Upper lobe of right lung (tissue), 1 donor: ENCODE measurements around the gene COIL. TPM values are rescaled to one million over a fixed set of nuclear protein-coding genes. Genes with fewer than 3 reads are reported as not detected.

Experiments
- ATAC-seq: fragments of 200-7000 bp; cut with Tn5 transposase; one replicate; pipeline ENCODE4 v1.9.1; 2020; ENCODE audit warnings: mild to moderate bottlenecking, moderate library complexity
- DNase-seq: peaks from one replicate; pipeline ENCODE4 v3.0.0-alpha.2; 2020
- H3K27ac ChIP-seq: fragments of 200-600 bp; one replicate; pipeline ENCODE4 v1.8.0; 2022
- H3K27me3 ChIP-seq: fragments of 200-600 bp; one replicate; pipeline ENCODE4 v1.8.0; 2022; ENCODE audit warnings: mild to moderate bottlenecking
- H3K36me3 ChIP-seq: fragments of 200-600 bp; one replicate; pipeline ENCODE4 v1.8.0; 2022
- H3K4me1 ChIP-seq: fragments of 200-600 bp; one replicate; pipeline ENCODE4 v1.8.0; 2022
- H3K4me3 ChIP-seq: fragments of 200-600 bp; one replicate; pipeline ENCODE4 v1.8.0; 2022; ENCODE audit warnings: mild to moderate bottlenecking
- H3K9me3 ChIP-seq: fragments of 200-600 bp; one replicate; pipeline ENCODE4 v1.8.0; 2022
- intact Hi-C: fragments of 100-400 bp; cut with DNase I; formaldehyde crosslinking; loops from one replicate; pipeline ENCODE4 v1.11.0; 2022
- total RNA-seq: library from RNA; stranded (reverse); fragmentation: NEBNext Ultra II Directional; extraction: Animal tissue kit (Norgen Biotek cat#: 25700); gene quantifications from one replicate; pipeline ENCODE4 v1.2.1, GENCODE V29; 2021
- TF ChIP-seq, protein P1 (sequence below): fragments of 200-600 bp; IDR thresholded peaks from one replicate; pipeline ENCODE4 v1.8.0; 2022; ENCODE audit warnings: antibody characterized with exemption
- donor health status: DM: no; HTN: yes; CAD: no; lungs with severe emphysema.

COIL gene
- total RNA-seq, 1 donor from 2014 or later, result 13.3 TPM

DNA sequence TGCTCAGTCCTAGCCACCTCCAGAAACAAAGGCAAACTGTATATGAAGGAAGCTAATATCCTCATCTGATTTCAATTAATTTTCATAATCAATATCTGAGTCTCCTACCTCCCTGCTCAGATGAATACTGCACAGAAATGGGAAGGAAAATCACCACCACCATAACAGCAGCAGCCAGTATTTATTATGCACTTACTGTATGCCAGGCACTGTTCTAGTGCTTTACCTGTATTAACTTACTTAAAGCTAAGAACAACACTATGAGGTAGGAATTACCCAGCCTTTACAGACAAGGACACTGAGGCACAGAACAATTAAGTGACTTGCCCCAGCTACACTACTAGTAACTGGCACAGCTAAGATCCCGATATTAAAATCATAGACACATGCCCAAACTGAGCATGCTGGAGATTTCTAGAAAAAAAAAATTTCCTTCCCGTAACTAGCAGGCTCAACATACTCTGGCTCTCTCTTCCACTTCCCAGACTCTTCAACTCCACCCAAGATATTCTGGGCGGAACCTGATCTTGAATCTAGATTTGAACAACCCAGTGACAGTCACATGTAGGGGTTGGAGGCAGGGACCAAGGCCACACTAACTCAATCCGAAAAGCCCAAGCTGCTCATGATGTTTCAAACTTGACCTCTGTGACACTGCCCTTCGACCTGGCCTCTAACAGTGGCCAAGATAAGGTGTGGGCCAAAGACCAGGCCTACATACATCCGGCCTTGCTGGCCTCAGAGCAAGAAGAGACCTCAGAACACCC, 50.9 kb downstream of the COIL start:
- H3K4me1 ChIP-seq, result peaks cover 49% of the 10 kb centered on the region
- DNase-seq (peak; percentile 70), ATAC-seq (peak; percentile 58)

DNA sequence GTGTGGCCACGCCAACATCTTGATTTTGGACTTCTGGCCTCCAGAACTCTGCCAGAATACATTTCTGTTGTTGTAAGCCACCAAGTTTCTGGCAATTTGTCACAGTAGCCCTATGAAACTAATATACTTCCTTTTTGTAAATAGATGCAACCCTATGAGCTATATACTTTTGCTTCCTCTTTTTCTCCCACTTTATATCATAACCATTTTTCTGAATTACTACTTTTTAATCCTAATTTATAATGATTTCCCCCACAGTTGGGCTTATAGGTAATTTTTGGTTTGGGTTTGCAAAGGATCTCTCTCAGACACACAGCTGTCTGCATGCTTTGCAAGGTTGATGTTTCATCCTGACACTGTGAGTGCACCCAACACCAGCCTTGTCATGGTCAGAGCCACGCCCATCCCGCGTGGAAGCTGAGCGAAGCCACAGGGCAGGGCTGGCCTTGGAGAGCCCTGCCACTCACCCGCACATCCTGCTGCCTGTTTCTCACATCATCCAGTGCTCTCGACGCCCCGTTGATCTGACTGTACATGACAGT, 52.8 kb downstream of the COIL start:
- ATAC-seq (peak; percentile 77), DNase-seq (peak; percentile 83)
- peaks cover 45% of the 10 kb centered on the region for H3K4me1 ChIP-seq
- no peaks in the 10 kb centered on the region for H3K9me3 ChIP-seq
- TF ChIP-seq, protein P1, sequence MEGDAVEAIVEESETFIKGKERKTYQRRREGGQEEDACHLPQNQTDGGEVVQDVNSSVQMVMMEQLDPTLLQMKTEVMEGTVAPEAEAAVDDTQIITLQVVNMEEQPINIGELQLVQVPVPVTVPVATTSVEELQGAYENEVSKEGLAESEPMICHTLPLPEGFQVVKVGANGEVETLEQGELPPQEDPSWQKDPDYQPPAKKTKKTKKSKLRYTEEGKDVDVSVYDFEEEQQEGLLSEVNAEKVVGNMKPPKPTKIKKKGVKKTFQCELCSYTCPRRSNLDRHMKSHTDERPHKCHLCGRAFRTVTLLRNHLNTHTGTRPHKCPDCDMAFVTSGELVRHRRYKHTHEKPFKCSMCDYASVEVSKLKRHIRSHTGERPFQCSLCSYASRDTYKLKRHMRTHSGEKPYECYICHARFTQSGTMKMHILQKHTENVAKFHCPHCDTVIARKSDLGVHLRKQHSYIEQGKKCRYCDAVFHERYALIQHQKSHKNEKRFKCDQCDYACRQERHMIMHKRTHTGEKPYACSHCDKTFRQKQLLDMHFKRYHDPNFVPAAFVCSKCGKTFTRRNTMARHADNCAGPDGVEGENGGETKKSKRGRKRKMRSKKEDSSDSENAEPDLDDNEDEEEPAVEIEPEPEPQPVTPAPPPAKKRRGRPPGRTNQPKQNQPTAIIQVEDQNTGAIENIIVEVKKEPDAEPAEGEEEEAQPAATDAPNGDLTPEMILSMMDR, result no peak
- intact Hi-C loops, result no loop called here
- H3K27me3 ChIP-seq, result no peaks in the 10 kb centered on the region
- peak overlapping the region; percentile 97 for H3K27ac ChIP-seq
- no peak overlapping the region for H3K4me3 ChIP-seq
- H3K36me3 ChIP-seq, result peaks cover 62% of the 10 kb centered on the region

More for the DNA sequence above, 50.9 kb downstream of the COIL start:
- H3K9me3 ChIP-seq, result no peaks in the 10 kb centered on the region
- TF ChIP-seq, protein P1, result no peak
- no peaks in the 10 kb centered on the region for H3K27me3 ChIP-seq
- peaks cover 43% of the 10 kb centered on the region for H3K36me3 ChIP-seq
- H3K27ac ChIP-seq, result peak overlapping the region; percentile 97
- H3K4me3 ChIP-seq, result peak overlapping the region; percentile 15
- intact Hi-C loops, result no loop called here

DNA sequence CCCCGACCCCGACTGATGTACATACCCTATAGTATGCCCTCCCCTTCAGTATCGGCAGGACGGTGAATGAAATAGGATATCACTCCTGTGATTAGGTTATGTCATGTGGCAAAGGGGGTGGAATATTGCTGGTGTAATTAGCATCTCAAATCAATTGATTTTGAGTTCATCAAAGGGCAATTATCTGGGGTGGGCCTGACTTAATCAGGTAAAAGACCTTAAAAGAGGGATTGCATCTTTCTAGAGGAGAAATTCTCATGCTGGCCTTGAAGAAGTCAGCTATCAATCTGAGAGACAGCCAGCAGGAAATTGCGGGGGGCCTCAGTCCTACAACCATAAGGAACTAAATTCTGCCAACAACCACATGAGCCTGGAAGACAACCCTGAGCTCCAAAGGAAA, 57.3 kb downstream of the COIL start:
- Histone ChIP-seq H3K27ac (no peak overlapping the region), H3K4me3 (no peak overlapping the region), H3K27me3 (no peaks in the 10 kb centered on the region), H3K9me3 (no peaks in the 10 kb centered on the region), H3K4me1 (peaks cover 13% of the 10 kb centered on the region), H3K36me3 (peaks cover 99% of the 10 kb centered on the region)
- DNase-seq, result no peak
- ATAC-seq, result no peak
- TF ChIP-seq, protein P1, result no peak
- intact Hi-C loops, result no loop called here

DNA sequence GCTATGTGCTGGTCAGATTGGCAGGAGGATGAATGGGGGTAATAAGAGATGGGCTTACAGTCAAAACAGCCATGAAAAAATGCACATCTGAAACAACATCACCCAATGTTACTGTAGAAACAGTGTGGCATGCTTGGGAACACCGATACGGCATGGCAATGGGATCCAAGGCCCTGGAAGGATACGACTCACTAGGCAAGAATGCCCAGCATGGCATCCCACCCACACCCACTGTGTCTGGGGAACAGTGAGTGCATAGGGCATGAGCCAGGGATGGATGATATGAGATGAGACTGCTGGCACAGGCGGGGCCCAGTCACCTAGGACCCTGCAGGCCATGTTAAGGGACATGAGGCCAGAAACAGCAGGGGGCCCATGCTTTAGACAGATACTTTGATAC, 58.5 kb downstream of the COIL start:
- TF ChIP-seq, protein P1, result no peak
- intact Hi-C loops, result no loop called here
- peaks cover 2% of the 10 kb centered on the region for H3K4me1 ChIP-seq
- DNase-seq (no peak), ATAC-seq (no peak)
- H3K9me3 ChIP-seq, result no peaks in the 10 kb centered on the region
- no peaks in the 10 kb centered on the region for H3K27me3 ChIP-seq
- H3K27ac ChIP-seq, result no peak overlapping the region
- peaks cover 99% of the 10 kb centered on the region for H3K36me3 ChIP-seq
- no peak overlapping the region for H3K4me3 ChIP-seq

DNA sequence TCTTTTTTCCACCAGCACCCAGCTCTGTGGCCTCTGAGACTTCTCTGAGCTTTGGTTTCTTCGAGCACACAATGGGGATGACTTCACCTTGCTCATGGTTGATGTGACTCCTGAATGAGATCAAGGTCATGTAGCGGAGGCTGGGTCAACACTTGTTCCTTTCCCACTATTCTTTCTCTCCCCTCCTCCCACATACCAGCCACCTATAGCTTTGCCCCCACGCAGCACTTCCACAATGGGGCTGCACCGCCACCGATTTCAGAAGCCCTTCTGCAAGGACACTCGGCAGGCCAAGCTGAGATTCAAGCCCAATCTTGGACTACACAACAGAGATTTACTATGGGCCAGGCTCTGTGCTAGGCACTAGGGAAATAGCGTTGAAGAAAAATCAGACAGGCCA, 61.4 kb downstream of the COIL start:
- Histone ChIP-seq H3K27ac (no peak overlapping the region), H3K4me1 (no peaks in the 10 kb centered on the region), H3K9me3 (no peaks in the 10 kb centered on the region), H3K4me3 (no peak overlapping the region), H3K27me3 (no peaks in the 10 kb centered on the region), H3K36me3 (peaks cover 99% of the 10 kb centered on the region)
- TF ChIP-seq, protein P1, result no peak
- ATAC-seq (no peak), DNase-seq (no peak)
- intact Hi-C loops, result no loop called here
